Midbrain (tissue), 1 donor: Measurements from ENCODE around the gene MKNK2.
"Not testable (repeated sequence)": the region's sequence is repeated elsewhere in the genome, so short reads cannot be mapped to it uniquely, and the experiment has no call there.

Experiments
- DNase-seq: peaks from one replicate; lab custom pipeline; 2025; lab: John Stamatoyannopoulos, UW

The MKNK2 gene

GRCh38 chr19:2050991-2051772, at the start of gene MKNK2:
Gene MKNK2 (minus strand): TSS chr19:2051244. CDS start chr19:2050851, 393 bp downstream.
- peak; percentile 95 for DNase-seq

- DNase-seq: no peak
Measured at GRCh38 chr19:2100719-2101061, 49.6 kb upstream of the MKNK2 start.

GRCh38 chr19:2099937-2100718, 49.1 kb upstream of the MKNK2 start:
- DNase-seq: no peak

- DNase-seq: no peak
Measured at GRCh38 chr19:2099054-2099501, 48.0 kb upstream of the MKNK2 start.

GRCh38 chr19:2097886-2098327, 46.9 kb upstream of the MKNK2 start:
- DNase-seq: no peak

GRCh38 chr19:2097203-2097885, 46.3 kb upstream of the MKNK2 start:
- DNase-seq: no peak

GRCh38 chr19:2096480-2097202, 45.6 kb upstream of the MKNK2 start, which contains the start of gene IZUMO4:
Gene IZUMO4 (plus strand): TSS chr19:2096915. CDS start chr19:2096946, 31 bp downstream.
- peak; percentile 99 for DNase-seq

GRCh38 chr19:2096034-2096479, 45.0 kb upstream of the MKNK2 start, which contains the start of gene MOB3A:
Gene MOB3A (minus strand): TSS chr19:2096326. CDS start chr19:2078560, 17,766 bp downstream.
- DNase-seq: no peak

GRCh38 chr19:2091926-2092525, 41.0 kb upstream of the MKNK2 start:
- not testable (repeated sequence) for DNase-seq

- no peak for DNase-seq
Measured at GRCh38 chr19:2089727-2090053, 38.6 kb upstream of the MKNK2 start.

GRCh38 chr19:2089001-2089711, 38.1 kb upstream of the MKNK2 start:
- no peak for DNase-seq

GRCh38 chr19:2087621-2088100, 36.6 kb upstream of the MKNK2 start:
- no peak for DNase-seq

GRCh38 chr19:2086695-2087620, 35.9 kb upstream of the MKNK2 start:
- DNase-seq: not testable (repeated sequence)

- DNase-seq: no peak
Measured at GRCh38 chr19:2084993-2085720, 34.1 kb upstream of the MKNK2 start.

- DNase-seq: no peak
Measured at GRCh38 chr19:2083174-2083854, 32.3 kb upstream of the MKNK2 start.

- no peak for DNase-seq
Measured at GRCh38 chr19:2081873-2082810, 31.1 kb upstream of the MKNK2 start.
